SK-N-MC (cell line): ENCODE results near the gene GALNTL6.

ENCODE experiments used
- EZH2 ChIP-seq: fragments of 200-600 bp; sonication (generic); IDR thresholded peaks from one replicate; pipeline ENCODE4 v1.6.1; 2017; ENCODE audit warnings: antibody characterized with exemption
- FOXP2 ChIP-seq: optimal IDR thresholded peaks from 2 replicates; pipeline ENCODE3; 2011; ENCODE audit warnings: mild to moderate bottlenecking, moderate library complexity; ENCODE audit not compliant: insufficient read depth; ENCODE audit errors: extremely low read length, control extremely low read depth
- POLR2AphosphoS5 ChIP-seq: IDR thresholded peaks from 2 replicates; pipeline ENCODE4 v1.6.1; 2012; ENCODE audit warnings: mild to moderate bottlenecking, low read depth, low read length, borderline replicate concordance

DNA sequence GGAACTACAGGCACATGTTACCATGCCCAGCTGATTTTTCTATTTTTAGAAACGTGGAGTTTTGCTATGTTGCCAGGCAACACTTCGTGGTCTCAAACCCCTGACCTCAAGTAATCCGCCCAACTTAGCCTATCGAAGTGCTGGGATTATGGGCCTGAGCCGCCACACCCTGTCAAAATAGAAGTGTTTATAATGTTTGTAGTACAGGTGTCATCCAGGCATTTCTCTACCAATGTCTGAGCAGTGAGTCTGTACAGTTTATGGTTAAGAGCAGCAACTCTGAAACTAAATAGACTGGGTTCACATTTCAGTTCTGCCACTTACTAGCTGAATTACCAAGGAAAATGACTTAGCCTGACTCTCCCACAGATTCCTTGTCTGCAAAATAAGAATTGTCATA is 895.0 kb downstream of the GALNTL6 start:
- TF ChIP-seq POLR2AphosphoS5: no peak
- TF ChIP-seq EZH2: no peak
- no peak for TF ChIP-seq FOXP2
